CD4-positive, CD25-positive, alpha-beta regulatory T cell (primary cell): ENCODE measurements around the gene POLE. TPM values are rescaled to one million over a fixed set of nuclear protein-coding genes. Genes with fewer than 3 reads are reported as not detected.
A peak's percentile ranks its signal among the peaks of the same experiment; 100 is the strongest.

Experiments used
- ATAC-seq, 2 donors: fragments of 150-1000 bp; cut with Tn5 transposase; one replicate each; pipeline ENCODE4 v1.10.0; 2021; ENCODE audit warnings: low read depth in 2 of 2, moderate number of reproducible peaks in 2 of 2, moderate library complexity in 1 of 2
- DNase-seq, 3 donors: peaks; one replicate each; pipeline versions ENCODE4 v3.0.0 to v3.0.0-alpha.2; 2012 to 2022; ENCODE audit warnings: mixed read lengths in 1 of 3
- H3K27ac ChIP-seq: one replicate; pipeline ENCODE4 v1.7.0; 2013; ENCODE audit warnings: mild to moderate bottlenecking, low read length; ENCODE audit not compliant: insufficient read depth, poor library complexity, severe bottlenecking
- H3K27me3 ChIP-seq: one replicate; pipeline ENCODE4 v1.7.0; 2013; ENCODE audit warnings: low read length; ENCODE audit not compliant: control insufficient read depth, insufficient read depth
- H3K36me3 ChIP-seq: one replicate; pipeline ENCODE4 v1.7.0; 2013; ENCODE audit warnings: mild to moderate bottlenecking, low read length, moderate library complexity; ENCODE audit not compliant: control insufficient read depth, insufficient read depth
- H3K4me1 ChIP-seq: 2 replicates; pipeline ENCODE4 v1.7.0; 2013; ENCODE audit warnings: mild to moderate bottlenecking, low read length; ENCODE audit not compliant: insufficient read depth, control insufficient read depth, poor library complexity, severe bottlenecking
- H3K4me3 ChIP-seq: one replicate; pipeline ENCODE4 v1.7.0; 2013; ENCODE audit warnings: low read depth, mild to moderate bottlenecking, low read length, moderate library complexity
- H3K9me3 ChIP-seq, 2 experiments: 1 replicate in 1 of 2; 2 replicates in 1 of 2; pipeline ENCODE4 v1.7.0; 2013; ENCODE audit warnings: low read length in 2 of 2, mild to moderate bottlenecking in 1 of 2, moderate library complexity in 1 of 2; ENCODE audit not compliant: control insufficient read depth in 2 of 2
- H3K27ac Mint-ChIP-seq, 3 donors: one replicate each; pipeline ENCODE4 v1.8.0; 2020 to 2022; ENCODE audit warnings: mild to moderate bottlenecking in 3 of 3, mixed read lengths in 3 of 3, moderate library complexity in 2 of 3
- H3K27me3 Mint-ChIP-seq: one replicate; pipeline ENCODE4 v1.8.0; 2022; ENCODE audit warnings: mild to moderate bottlenecking, mixed read lengths
- H3K36me3 Mint-ChIP-seq: one replicate; pipeline ENCODE4 v1.8.0; 2020; ENCODE audit warnings: mixed read lengths
- H3K4me1 Mint-ChIP-seq, 4 donors: one replicate each; pipeline ENCODE4 v1.8.0; 2020 to 2022; ENCODE audit warnings: mixed read lengths in 4 of 4, mild to moderate bottlenecking in 1 of 4
- H3K4me3 Mint-ChIP-seq, 4 donors: one replicate each; pipeline ENCODE4 v1.8.0; 2020 to 2022; ENCODE audit warnings: mild to moderate bottlenecking in 4 of 4, mixed read lengths in 4 of 4, moderate library complexity in 3 of 4
- H3K9me3 Mint-ChIP-seq, 7 donors: one replicate each; pipeline ENCODE4 v1.8.0; 2020 to 2022; ENCODE audit warnings: mixed read lengths in 7 of 7, mild to moderate bottlenecking in 3 of 7, moderate library complexity in 2 of 7
- polyA plus RNA-seq, 4 donors: library from polyadenylated mRNA; unstranded; fragments of 300-500 nt; fragmentation: Illumina TruSeq; gene quantifications; one replicate each; pipeline ENCODE4 v1.2.3, GENCODE V29; 2021
- total RNA-seq: library from RNA; stranded (reverse); gene quantifications from one replicate; pipeline ENCODE4 v1.2.3, GENCODE V29; 2022

POLE gene
- total and polyA plus RNA-seq, 5 donors from 2014 or later: 2.4 to 51.1 (median 3.7) TPM

GRCh38 chr12:132657004-132657727 lies 30.0 kb downstream of the POLE start:
- peaks cover 78% of the 10 kb centered on the region for H3K36me3 ChIP-seq
- H3K4me3 Mint-ChIP-seq: no peak overlapping the region

DNA sequence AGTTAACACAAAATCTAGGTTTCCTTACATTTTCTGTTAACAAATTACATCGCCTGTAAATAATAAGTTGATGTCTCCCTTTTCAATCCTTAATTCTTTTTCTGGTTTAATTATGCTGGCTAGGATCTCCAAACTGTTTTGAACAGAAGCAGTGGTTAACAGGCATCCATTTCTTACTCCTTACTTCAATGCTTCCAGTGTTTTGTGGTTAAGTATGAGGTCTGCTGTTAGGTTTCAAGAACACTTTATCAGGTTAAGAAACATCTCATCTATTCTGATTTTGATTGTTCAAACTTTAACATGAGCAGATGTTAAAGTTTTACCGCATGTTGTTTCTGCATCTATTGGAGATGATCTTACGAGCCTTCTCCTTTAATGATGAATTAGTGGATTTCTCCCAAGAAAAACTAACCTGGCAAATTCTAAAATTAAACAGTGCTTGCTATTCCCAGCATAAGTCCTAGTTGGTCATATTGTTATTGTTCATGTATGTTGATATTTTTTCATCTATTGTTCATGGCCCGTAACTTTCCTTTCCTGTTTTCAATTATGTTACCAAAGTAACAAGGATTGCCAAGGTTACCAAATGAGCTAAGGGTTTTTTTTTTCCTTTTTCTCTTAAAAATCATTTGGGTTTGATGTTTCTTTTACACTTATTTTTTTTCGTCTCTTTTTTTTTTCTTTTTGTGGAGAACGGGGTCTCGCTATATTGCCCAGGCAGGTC lies 33.4 kb downstream of the POLE start:
- Mint-ChIP-seq H3K36me3 (peaks cover 41% of the 10 kb centered on the region), H3K27me3 (no peaks in the 10 kb centered on the region), H3K4me3 (no peak overlapping the region), H3K4me1 (no peaks in the 10 kb centered on the region), H3K27ac (peak overlapping the region in 1 of 3 donors; percentile 30), H3K9me3 (no peaks in the 10 kb centered on the region)
- H3K27ac ChIP-seq: no peak overlapping the region
- no peak overlapping the region for H3K4me3 ChIP-seq
- no peak for DNase-seq
- H3K36me3 ChIP-seq: peaks cover 57% of the 10 kb centered on the region
- no peak for ATAC-seq
- H3K4me1 ChIP-seq: no peaks in the 10 kb centered on the region
- no peaks in the 10 kb centered on the region for H3K27me3 ChIP-seq
- H3K9me3 ChIP-seq: no peaks in the 10 kb centered on the region

More at GRCh38 chr12:132657004-132657727, 30.0 kb downstream of the POLE start:
- Histone ChIP-seq H3K4me3 (no peak overlapping the region), H3K27me3 (no peaks in the 10 kb centered on the region), H3K4me1 (no peaks in the 10 kb centered on the region), H3K27ac (no peak overlapping the region), H3K9me3 (no peaks in the 10 kb centered on the region)
- Mint-ChIP-seq H3K27me3 (no peaks in the 10 kb centered on the region), H3K36me3 (peaks cover 53% of the 10 kb centered on the region), H3K9me3 (no peaks in the 10 kb centered on the region), H3K4me1 (peaks cover 0 to 5% (median 3%) of the 10 kb centered on the region in 4 donors), H3K27ac (no peak overlapping the region)
- DNase-seq (no peak), ATAC-seq (no peak)

GRCh38 chr12:132651444-132652100 lies 35.6 kb downstream of the POLE start:
- no peak overlapping the region for H3K4me3 ChIP-seq
- peaks cover 52% of the 10 kb centered on the region for H3K36me3 ChIP-seq
- Mint-ChIP-seq H3K27me3 (no peaks in the 10 kb centered on the region), H3K36me3 (peaks cover 38% of the 10 kb centered on the region), H3K27ac (no peak overlapping the region), H3K9me3 (no peaks in the 10 kb centered on the region), H3K4me3 (no peak overlapping the region), H3K4me1 (no peaks in the 10 kb centered on the region)
- H3K4me1 ChIP-seq: no peaks in the 10 kb centered on the region
- DNase-seq: no peak
- H3K27me3 ChIP-seq: no peaks in the 10 kb centered on the region
- H3K9me3 ChIP-seq: no peaks in the 10 kb centered on the region
- ATAC-seq: no peak
- H3K27ac ChIP-seq: no peak overlapping the region

DNA sequence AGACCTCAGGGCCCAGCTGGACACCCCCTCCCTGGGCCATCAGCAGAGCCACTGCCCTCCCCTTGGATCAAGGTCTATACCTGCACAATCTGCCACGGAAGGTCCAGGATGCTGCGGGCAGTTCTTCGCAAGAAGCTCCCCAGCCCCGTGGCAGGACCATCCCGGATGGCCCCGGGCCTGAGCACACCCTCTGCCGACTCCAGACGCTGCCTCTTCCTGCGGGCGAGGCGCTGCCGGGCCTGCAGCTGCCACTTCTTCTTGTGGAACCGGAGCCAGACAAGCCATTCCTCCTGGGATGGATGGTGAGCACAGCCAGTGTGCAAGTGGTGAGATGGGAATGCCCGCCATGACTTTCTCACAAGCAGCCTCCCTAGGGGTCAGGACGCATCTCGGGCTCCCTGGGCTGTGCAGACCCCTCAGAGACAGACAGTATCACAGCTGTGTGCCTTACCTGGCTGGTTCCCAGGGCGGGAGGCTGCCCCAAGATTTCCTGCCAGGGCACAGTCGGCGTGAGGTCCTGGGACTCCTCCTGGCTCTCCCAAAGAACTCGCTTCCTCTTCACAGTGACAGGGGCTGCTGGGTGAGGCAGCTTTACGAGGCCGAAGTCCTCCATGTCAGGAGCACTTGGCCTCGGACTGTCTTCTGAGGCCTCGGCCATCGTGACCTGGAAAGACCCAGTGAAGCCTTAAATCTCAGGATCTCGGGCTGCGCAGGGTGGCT lies 37.8 kb downstream of the POLE start:
- no peaks in the 10 kb centered on the region for H3K9me3 ChIP-seq
- Mint-ChIP-seq H3K27me3 (no peaks in the 10 kb centered on the region), H3K4me1 (no peaks in the 10 kb centered on the region), H3K27ac (no peak overlapping the region), H3K36me3 (peaks cover 36% of the 10 kb centered on the region), H3K9me3 (no peaks in the 10 kb centered on the region), H3K4me3 (no peak overlapping the region)
- H3K27me3 ChIP-seq: no peaks in the 10 kb centered on the region
- DNase-seq (no peak), ATAC-seq (no peak)
- H3K27ac ChIP-seq: no peak overlapping the region
- no peak overlapping the region for H3K4me3 ChIP-seq
- H3K4me1 ChIP-seq: no peaks in the 10 kb centered on the region
- peaks cover 49% of the 10 kb centered on the region for H3K36me3 ChIP-seq

- H3K27ac Mint-ChIP-seq: peak overlapping the region in 1 of 3 donors; percentile 7
- H3K27me3 Mint-ChIP-seq: no peaks in the 10 kb centered on the region
- H3K4me1 Mint-ChIP-seq: peaks cover 0 to 1% (median 0%) of the 10 kb centered on the region in 4 donors
- no peak overlapping the region for H3K27ac ChIP-seq
- peaks cover 34% of the 10 kb centered on the region for H3K36me3 Mint-ChIP-seq
- no peak overlapping the region for H3K4me3 Mint-ChIP-seq
- H3K27me3 ChIP-seq: no peaks in the 10 kb centered on the region
- H3K4me1 ChIP-seq: no peaks in the 10 kb centered on the region
- H3K9me3 ChIP-seq: no peaks in the 10 kb centered on the region
- H3K36me3 ChIP-seq: peaks cover 44% of the 10 kb centered on the region
- no peak for ATAC-seq
- DNase-seq: no peak
- no peak overlapping the region for H3K4me3 ChIP-seq
- H3K9me3 Mint-ChIP-seq: no peaks in the 10 kb centered on the region
Observed at GRCh38 chr12:132648616-132649225, 38.4 kb downstream of the POLE start.

DNA sequence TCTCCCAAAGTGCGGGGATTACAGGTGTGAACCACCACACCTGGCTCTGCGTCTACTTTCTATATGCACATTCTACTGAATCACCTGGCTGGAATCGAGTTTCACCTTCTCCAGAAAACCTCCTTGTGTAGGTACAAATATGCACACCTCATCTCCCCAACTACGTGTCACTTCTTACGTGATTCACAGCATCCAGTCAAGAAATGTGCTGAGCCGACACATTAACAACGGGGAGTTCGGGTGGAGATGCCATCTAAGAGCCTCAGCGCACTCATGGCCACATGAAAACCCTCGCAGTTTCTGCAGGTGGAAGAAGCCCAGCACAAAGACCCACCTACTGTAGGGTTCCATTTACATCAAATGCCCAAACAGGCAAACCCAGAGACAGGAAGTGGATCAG lies 39.3 kb downstream of the POLE start:
- Mint-ChIP-seq H3K9me3 (no peaks in the 10 kb centered on the region), H3K4me1 (peaks cover 0 to 2% (median 0%) of the 10 kb centered on the region in 4 donors), H3K27ac (peak overlapping the region in 1 of 3 donors; percentile 62), H3K27me3 (no peaks in the 10 kb centered on the region), H3K36me3 (peaks cover 34% of the 10 kb centered on the region), H3K4me3 (no peak overlapping the region)
- no peaks in the 10 kb centered on the region for H3K27me3 ChIP-seq
- no peak overlapping the region for H3K4me3 ChIP-seq
- no peak overlapping the region for H3K27ac ChIP-seq
- H3K4me1 ChIP-seq: no peaks in the 10 kb centered on the region
- peaks cover 40% of the 10 kb centered on the region for H3K36me3 ChIP-seq
- DNase-seq (no peak), ATAC-seq (no peak)
- H3K9me3 ChIP-seq: no peaks in the 10 kb centered on the region

DNA sequence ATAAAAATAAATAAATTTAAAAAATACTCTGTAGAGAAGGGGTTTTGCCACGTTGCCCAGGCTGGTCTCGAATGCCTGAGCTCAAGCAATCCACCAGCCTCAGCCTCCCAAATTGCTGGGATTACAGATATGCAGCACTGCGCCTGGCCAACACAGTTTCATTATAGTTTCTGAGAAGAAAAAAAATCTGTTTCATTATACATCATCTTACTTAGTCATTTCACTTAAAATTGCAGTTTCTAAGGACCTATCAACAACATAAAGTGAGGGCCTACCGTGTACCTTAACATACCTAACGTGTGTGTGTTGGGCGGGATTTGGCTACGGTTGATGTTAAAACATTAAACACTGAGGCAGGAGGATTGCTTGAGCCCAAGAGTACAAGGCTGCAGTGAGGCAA lies 40.3 kb downstream of the POLE start:
- no peaks in the 10 kb centered on the region for H3K27me3 ChIP-seq
- ATAC-seq (no peak), DNase-seq (peak in 1 of 3 donors; percentile 23)
- Mint-ChIP-seq H3K27me3 (no peaks in the 10 kb centered on the region), H3K36me3 (peaks cover 26% of the 10 kb centered on the region), H3K27ac (no peak overlapping the region), H3K9me3 (no peaks in the 10 kb centered on the region), H3K4me3 (no peak overlapping the region), H3K4me1 (peaks cover 0 to 2% (median 0%) of the 10 kb centered on the region in 4 donors)
- no peak overlapping the region for H3K27ac ChIP-seq
- H3K36me3 ChIP-seq: peaks cover 38% of the 10 kb centered on the region
- no peaks in the 10 kb centered on the region for H3K4me1 ChIP-seq
- no peaks in the 10 kb centered on the region for H3K9me3 ChIP-seq
- H3K4me3 ChIP-seq: no peak overlapping the region
